ENCODE measurements around the gene NEURL1.

The NEURL1 gene

GRCh38 chr10:103493362-103493915 is at the start of gene NEURL1:
Gene NEURL1 (plus strand): TSS chr10:103493705. CDS start chr10:103494388, 683 bp downstream.
- DNase-seq = no peak

GRCh38 chr10:103444478-103444877 is 49.0 kb upstream of the NEURL1 start:
- DNase-seq = no peak

GRCh38 chr10:103445366-103445765 is 48.1 kb upstream of the NEURL1 start:
- no peak for DNase-seq

- no peak for DNase-seq
These were observed 47.5 kb upstream of the NEURL1 start for GRCh38 chr10:103445767-103446567.

GRCh38 chr10:103447187-103447586 is 46.3 kb upstream of the NEURL1 start:
- DNase-seq = no peak

GRCh38 chr10:103448746-103449145 is 44.8 kb upstream of the NEURL1 start:
- peak; percentile 32 for DNase-seq

- no peak for DNase-seq
These were observed 44.0 kb upstream of the NEURL1 start for GRCh38 chr10:103449208-103450144.

GRCh38 chr10:103450201-103450695 is 43.3 kb upstream of the NEURL1 start:
- no peak for DNase-seq

- peak; percentile 52 for DNase-seq
These were observed 42.3 kb upstream of the NEURL1 start for GRCh38 chr10:103451091-103451813.

GRCh38 chr10:103451831-103452505 is 41.5 kb upstream of the NEURL1 start, which contains the start of gene CALHM2:
Gene CALHM2 (minus strand): TSS chr10:103452370. CDS start chr10:103449941, 2,429 bp downstream.
- peak; percentile 22 for DNase-seq

GRCh38 chr10:103452506-103453230 is 40.8 kb upstream of the NEURL1 start:
- DNase-seq = no peak

GRCh38 chr10:103454026-103454425 is 39.5 kb upstream of the NEURL1 start:
- no peak for DNase-seq

GRCh38 chr10:103455235-103455634 is 38.3 kb upstream of the NEURL1 start:
- DNase-seq = no peak

- DNase-seq = no peak
These were observed 37.3 kb upstream of the NEURL1 start for GRCh38 chr10:103456074-103456660.

- DNase-seq = no peak
These were observed 36.3 kb upstream of the NEURL1 start for GRCh38 chr10:103457176-103457712.

GRCh38 chr10:103457896-103458583 is 35.5 kb upstream of the NEURL1 start:
- DNase-seq = no peak

GRCh38 chr10:103458720-103459119 is 34.8 kb upstream of the NEURL1 start, which contains the start of gene CALHM1:
Gene CALHM1 (minus strand): TSS chr10:103458900. CDS start chr10:103458751, 149 bp downstream.
- no peak for DNase-seq

- no peak for DNase-seq
These were observed 33.9 kb upstream of the NEURL1 start for GRCh38 chr10:103459615-103460014.

GRCh38 chr10:103463499-103463898 is 30.0 kb upstream of the NEURL1 start:
- DNase-seq = no peak

Data from T1000 (cell line).